Right lobe of liver (tissue), 6 donors: ENCODE data around the gene RXYLT1. TPM values are rescaled to one million over a fixed set of nuclear protein-coding genes. Genes with fewer than 3 reads are reported as not detected.

Experiments
- ATAC-seq, 4 donors: fragments of 200-7000 bp; cut with Tn5 transposase; one replicate each; pipeline ENCODE4 v1.9.1; 2020; ENCODE audit warnings: mild to moderate bottlenecking in 4 of 4, moderate library complexity in 4 of 4
- DNase-seq, 3 donors: peaks; one replicate each; pipeline ENCODE4 v3.0.0-alpha.2; 2020
- H3K27ac ChIP-seq, 3 donors: fragments of 200-600 bp; one replicate each; pipeline ENCODE4 v1.8.0; 2022
- H3K27me3 ChIP-seq, 2 donors: fragments of 200-600 bp; one replicate each; pipeline ENCODE4 v1.8.0; 2022
- H3K36me3 ChIP-seq, 4 donors: fragments of 200-600 bp; sonication (generic) in 1 of 4; one replicate each; pipeline versions ENCODE4 v1.5.1 to v1.8.0; 2017 to 2022; ENCODE audit warnings: control low read depth in 1 of 4
- H3K4me1 ChIP-seq, 4 donors: fragments of 200-600 bp; sonication (generic) in 1 of 4; one replicate each; pipeline versions ENCODE4 v1.5.1 to v1.8.0; 2017 to 2022; ENCODE audit warnings: control low read depth in 1 of 4
- H3K4me3 ChIP-seq, 3 donors: fragments of 200-600 bp; one replicate each; pipeline ENCODE4 v1.8.0; 2022
- H3K9me3 ChIP-seq, 4 donors: fragments of 200-600 bp; sonication (generic) in 1 of 4; one replicate each; pipeline versions ENCODE4 v1.5.1 to v1.8.0; 2017 to 2022; ENCODE audit warnings: control low read depth in 1 of 4
- POLR2A ChIP-seq: fragments of 450-650 bp; IDR thresholded peaks from one replicate; pipeline ENCODE4 v1.6.1; 2017; ENCODE audit warnings: antibody characterized with exemption, mild to moderate bottlenecking
- WGBS: methylation state at CpG from one replicate; pipeline ENCODE4 v1.1.6; 2018; ENCODE audit warnings: low coverage, low lambda C conversion rate; ENCODE audit not compliant: insufficient coverage; ENCODE audit errors: missing lambda C conversion rate; 5-methylcytosine and 5-hydroxymethylcytosine counted together
- intact Hi-C, 2 donors: fragments of 100-400 bp; cut with DNase I; formaldehyde crosslinking; loops; one replicate each; pipeline versions ENCODE4 v1.11.2 to v1.14.1; 2022
- total RNA-seq, 6 experiments: library from RNA; depleted of rRNA in 2 of 6; stranded (reverse); fragments of >200 nt in 2 of 6; fragmentation: NEBNext Ultra II Directional in 3 of 6; extraction: Animal tissue kit (Norgen Biotek cat#: 25700) in 3 of 6; gene quantifications; one replicate each; pipeline versions ENCODE4 v1.1.0 to v1.2.4, GENCODE V29; 2016 to 2023
- TF ChIP-seq, protein P1 (sequence below), 4 donors: fragments of 200-600 bp in 3 of 4; fragments of 450-650 bp in 1 of 4; IDR thresholded peaks; one replicate each; pipeline versions ENCODE4 v1.5.1 to v1.8.0; 2016 to 2022; ENCODE audit warnings: antibody characterized with exemption in 4 of 4, mild to moderate bottlenecking in 2 of 4
- donor health status: DM: no; HTN: yes; CAD: no.
- donor health status: DM: no; HTN: no; CAD: no.
- donor health status: DM: no; HTN: no; CAD: no.
- donor health status: DM: no; HTN: yes; CAD: no.
- donor health status: DM: no; HTN: yes; CAD: no.

RXYLT1 gene
- total RNA-seq, 6 experiments from 2014 or later, result 8.8 to 10.9 (median 10.3) TPM

DNA sequence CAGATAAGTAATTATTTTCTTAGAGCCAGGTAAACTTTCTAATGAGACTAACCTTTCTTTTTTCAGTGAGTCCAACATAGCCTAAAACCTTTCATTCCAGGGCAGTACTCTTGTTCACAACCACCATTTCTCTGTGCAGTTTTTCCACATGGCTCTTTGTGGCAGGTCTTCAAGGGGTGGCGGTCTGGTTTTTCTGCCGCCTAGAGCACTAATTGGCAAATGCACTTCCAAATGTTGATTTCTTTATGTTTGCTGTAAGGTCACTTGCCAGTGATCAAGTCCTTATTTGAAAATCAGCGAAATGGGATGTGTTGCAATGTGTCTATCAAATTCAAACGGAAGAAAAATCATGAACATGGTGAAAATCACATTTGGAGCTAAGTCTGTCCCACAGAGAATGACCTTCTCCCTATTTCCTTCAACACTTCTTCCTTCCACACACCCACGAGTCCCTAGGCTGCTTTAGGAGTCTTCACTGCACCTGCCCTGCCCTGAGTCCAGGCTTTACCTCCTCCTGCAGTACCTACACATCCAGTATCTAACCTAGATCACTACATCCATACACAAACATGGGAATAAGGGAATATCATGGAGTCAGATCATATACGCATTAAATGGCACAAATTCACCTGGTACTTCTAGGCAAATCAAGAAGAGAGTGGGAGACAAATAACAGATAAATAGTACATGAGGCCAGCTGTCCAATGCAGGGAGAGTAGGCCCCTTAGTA, 66.7 kb downstream of the RXYLT1 start:
- no peaks in the 10 kb centered on the region for H3K9me3 ChIP-seq
- intact Hi-C loops, result no loop called here
- H3K4me3 ChIP-seq, result peak overlapping the region in 1 of 3 donors; percentile 74
- no peak for ATAC-seq
- H3K36me3 ChIP-seq, result no peaks in the 10 kb centered on the region
- DNase-seq, result no peak
- WGBS, result 45% methylated on average over 6 of the region's 6 CpGs
- no peaks in the 10 kb centered on the region for H3K27me3 ChIP-seq
- H3K4me1 ChIP-seq, result no peaks in the 10 kb centered on the region
- H3K27ac ChIP-seq, result no peak overlapping the region
- TF ChIP-seq, protein P1, sequence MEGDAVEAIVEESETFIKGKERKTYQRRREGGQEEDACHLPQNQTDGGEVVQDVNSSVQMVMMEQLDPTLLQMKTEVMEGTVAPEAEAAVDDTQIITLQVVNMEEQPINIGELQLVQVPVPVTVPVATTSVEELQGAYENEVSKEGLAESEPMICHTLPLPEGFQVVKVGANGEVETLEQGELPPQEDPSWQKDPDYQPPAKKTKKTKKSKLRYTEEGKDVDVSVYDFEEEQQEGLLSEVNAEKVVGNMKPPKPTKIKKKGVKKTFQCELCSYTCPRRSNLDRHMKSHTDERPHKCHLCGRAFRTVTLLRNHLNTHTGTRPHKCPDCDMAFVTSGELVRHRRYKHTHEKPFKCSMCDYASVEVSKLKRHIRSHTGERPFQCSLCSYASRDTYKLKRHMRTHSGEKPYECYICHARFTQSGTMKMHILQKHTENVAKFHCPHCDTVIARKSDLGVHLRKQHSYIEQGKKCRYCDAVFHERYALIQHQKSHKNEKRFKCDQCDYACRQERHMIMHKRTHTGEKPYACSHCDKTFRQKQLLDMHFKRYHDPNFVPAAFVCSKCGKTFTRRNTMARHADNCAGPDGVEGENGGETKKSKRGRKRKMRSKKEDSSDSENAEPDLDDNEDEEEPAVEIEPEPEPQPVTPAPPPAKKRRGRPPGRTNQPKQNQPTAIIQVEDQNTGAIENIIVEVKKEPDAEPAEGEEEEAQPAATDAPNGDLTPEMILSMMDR (IDR thresholded peaks at IDR 0.05), result peak in 1 of 4 donors; percentile 11
- no peak for TF ChIP-seq POLR2A

DNA sequence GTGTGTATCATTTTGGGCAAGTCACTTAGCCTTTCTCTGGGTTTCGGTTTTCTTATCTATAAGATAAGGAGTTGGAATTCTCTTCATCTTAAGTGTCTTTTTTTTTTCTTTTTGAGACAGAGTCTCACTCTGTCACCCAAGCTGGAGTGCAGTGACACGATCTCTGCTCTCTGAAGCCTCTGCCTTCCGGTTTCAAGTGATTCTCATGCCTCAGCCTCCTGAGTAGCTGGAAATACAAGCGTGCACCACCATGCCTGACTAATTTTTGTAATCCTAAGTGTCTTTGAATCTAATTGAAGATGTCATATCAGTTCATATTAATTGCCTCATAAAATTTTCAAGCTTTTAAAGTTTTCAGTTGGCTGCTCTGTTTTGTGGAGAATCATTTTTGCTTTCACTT, 68.7 kb downstream of the RXYLT1 start:
- no peak for ATAC-seq
- no peak overlapping the region for H3K4me3 ChIP-seq
- H3K27ac ChIP-seq, result no peak overlapping the region
- intact Hi-C loops, result no loop called here
- H3K27me3 ChIP-seq, result no peaks in the 10 kb centered on the region
- no peak for TF ChIP-seq POLR2A
- TF ChIP-seq, protein P1 (IDR thresholded peaks at IDR 0.05), result no peak
- no peaks in the 10 kb centered on the region for H3K9me3 ChIP-seq
- 60% methylated on average over 4 of the region's 4 CpGs for WGBS
- H3K36me3 ChIP-seq, result no peaks in the 10 kb centered on the region
- DNase-seq, result no peak
- H3K4me1 ChIP-seq, result no peaks in the 10 kb centered on the region

DNA sequence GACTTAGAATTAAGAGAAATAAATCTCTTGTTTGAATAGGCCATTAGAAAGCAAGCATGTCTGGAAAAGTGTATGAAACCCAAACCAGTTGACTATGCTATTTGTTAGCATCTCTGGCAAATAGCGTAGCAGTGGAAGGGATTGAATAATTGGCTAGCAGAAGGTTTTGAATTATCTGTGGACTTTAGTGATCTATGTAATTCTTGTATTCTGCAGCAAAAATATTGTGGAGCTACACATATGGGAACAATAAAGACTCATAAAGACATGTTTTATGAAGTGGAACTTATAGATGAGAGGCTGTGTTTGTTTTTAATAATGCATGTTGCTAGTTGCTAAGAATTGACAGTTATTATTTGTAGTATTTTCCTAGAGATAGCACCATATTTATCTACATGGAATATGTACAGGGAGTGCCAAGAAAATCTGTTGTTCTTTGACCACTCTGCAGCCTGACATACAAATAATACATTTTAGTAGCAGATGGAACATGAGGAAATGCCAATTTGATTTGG, 69.5 kb downstream of the RXYLT1 start:
- DNase-seq (no peak), ATAC-seq (no peak)
- WGBS, result 91% methylated on average over 1 of the region's 1 CpG
- no peaks in the 10 kb centered on the region for H3K36me3 ChIP-seq
- no peak overlapping the region for H3K27ac ChIP-seq
- no peak overlapping the region for H3K4me3 ChIP-seq
- no peaks in the 10 kb centered on the region for H3K9me3 ChIP-seq
- H3K4me1 ChIP-seq, result no peaks in the 10 kb centered on the region
- intact Hi-C loops, result no loop called here
- TF ChIP-seq, protein P1 (IDR thresholded peaks at IDR 0.05), result no peak
- no peak for TF ChIP-seq POLR2A
- no peaks in the 10 kb centered on the region for H3K27me3 ChIP-seq

DNA sequence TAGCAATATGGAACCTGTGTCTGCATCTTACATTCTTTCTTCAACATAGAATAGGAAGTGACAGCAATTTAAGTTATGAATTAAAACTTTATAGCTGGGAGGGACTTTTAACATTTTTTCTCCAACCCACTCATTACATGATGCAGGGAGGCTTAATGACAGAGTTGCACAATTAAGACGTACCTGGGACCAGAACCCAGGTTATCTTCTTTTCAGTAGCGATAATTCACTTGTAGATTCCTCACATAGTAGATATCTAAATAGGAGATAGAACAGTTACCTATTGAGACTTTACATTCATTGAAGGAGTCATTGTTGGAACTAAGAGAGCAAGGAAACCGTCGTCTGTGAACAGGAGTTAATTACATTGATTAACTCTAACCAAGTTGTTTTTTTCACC, 69.9 kb downstream of the RXYLT1 start:
- no peak overlapping the region for H3K4me3 ChIP-seq
- H3K9me3 ChIP-seq, result no peaks in the 10 kb centered on the region
- WGBS, result 83% methylated on average over 4 of the region's 4 CpGs
- H3K4me1 ChIP-seq, result no peaks in the 10 kb centered on the region
- no peak for ATAC-seq
- H3K27me3 ChIP-seq, result no peaks in the 10 kb centered on the region
- H3K36me3 ChIP-seq, result no peaks in the 10 kb centered on the region
- DNase-seq, result no peak
- TF ChIP-seq POLR2A, result no peak
- TF ChIP-seq, protein P1 (IDR thresholded peaks at IDR 0.05), result no peak
- H3K27ac ChIP-seq, result no peak overlapping the region
- intact Hi-C loops, result no loop called here
